HepG2 (cell line): ENCODE results near the gene LTB4R2. TPM values are rescaled to one million over a fixed set of nuclear protein-coding genes. Genes with fewer than 3 reads are reported as not detected.

Experiments
- ATAC-seq: fragments of 200-7000 bp; cut with Tn5 transposase; 3 replicates; pipeline ENCODE4 v1.9.1; 2020; ENCODE audit warnings: mild to moderate bottlenecking, moderate library complexity
- BruUV-seq: library from RNA; stranded (reverse); fragments of 400-500 nt; replicated peaks from 2 replicates; lab custom pipeline; 2021; lab: Mats Ljungman, UMichigan
- CTCF ChIA-PET: fragments of 300-600 bp; formaldehyde crosslinking; extraction: SDS; loops from one replicate; lab custom pipeline; 2021; ENCODE audit warnings: low total read pairs, inconsistent platforms, low intra/inter-chr PET ratio; lab: Yijun Ruan, JAX
- POLR2A ChIA-PET: fragments of 350-600 bp; sonication (Branson Sonifier 250); formaldehyde crosslinking; loops from one replicate; lab custom pipeline; 2020; ENCODE audit warnings: antibody characterized with exemption, inconsistent platforms; lab: Yijun Ruan, JAX
- DNase-seq: peaks from one replicate; pipeline ENCODE4 v3.0.0-alpha.2; 2015; ENCODE audit warnings: low spot score
- FAIRE-seq: peaks from 3 replicates; lab custom pipeline; 2011; peaks lifted over from hg19 to GRCh38; lab: Jason Lieb, UNC
- H2AFZ ChIP-seq: one replicate; pipeline ENCODE4 v1.6.1; 2011; ENCODE audit warnings: low read length, inconsistent platforms
- H3K27ac ChIP-seq: fragments of 300-600 bp; 3 replicates; pipeline ENCODE4 v1.8.0; 2011; ENCODE audit warnings: mixed run types, mild to moderate bottlenecking, mixed read lengths, low read length, inconsistent platforms; ENCODE audit not compliant: insufficient read depth; ENCODE audit errors: extremely low read length
- H3K27me3 ChIP-seq, 2 experiments: fragments of 200-600 bp in 1 of 2; 2 replicates in 1 of 2; 3 replicates in 1 of 2; pipeline versions ENCODE4 v1.6.0 to v1.8.0; 2011; ENCODE audit warnings: low read length in 2 of 2, mild to moderate bottlenecking in 2 of 2, moderate library complexity in 2 of 2, inconsistent platforms in 1 of 2; ENCODE audit not compliant: insufficient read depth in 2 of 2, control insufficient read depth in 1 of 2
- H3K36me3 ChIP-seq, 2 experiments: fragments of 200-600 bp in 1 of 2; replicated peaks in 1 of 2; 2 replicates in 1 of 2; 3 replicates in 1 of 2; pipeline versions ENCODE4 v1.5.1 to v1.8.0; 2011; ENCODE audit warnings: low read length in 2 of 2, inconsistent platforms in 1 of 2; ENCODE audit not compliant: insufficient read depth in 2 of 2, control insufficient read depth in 1 of 2
- H3K4me1 ChIP-seq: 2 replicates; pipeline ENCODE4 v1.5.1; 2012; ENCODE audit warnings: low read length, inconsistent platforms; ENCODE audit not compliant: insufficient read depth
- H3K4me2 ChIP-seq: 2 replicates; pipeline ENCODE4 v1.6.0; 2011; ENCODE audit warnings: low read depth, low read length, inconsistent platforms
- H3K4me3 ChIP-seq, 3 experiments: fragments of 200-600 bp in 1 of 3; sonication (generic), shearing (Covaris generic) in 1 of 3; replicated peaks in 1 of 3; 2 replicates each; pipeline ENCODE4 v1.5.1; 2011 to 2016; ENCODE audit warnings: low read length in 3 of 3, inconsistent platforms in 2 of 3, low read depth in 2 of 3, mild to moderate bottlenecking in 2 of 3, control low read depth in 1 of 3, mixed read lengths in 1 of 3; ENCODE audit not compliant: insufficient read depth in 1 of 3
- H3K79me2 ChIP-seq: one replicate; pipeline ENCODE4 v1.6.1; 2011; ENCODE audit warnings: low read length, inconsistent platforms; ENCODE audit not compliant: insufficient read depth
- H3K9ac ChIP-seq: 2 replicates; pipeline ENCODE4 v1.6.0; 2011; ENCODE audit warnings: mild to moderate bottlenecking, low read depth, low read length, inconsistent platforms; ENCODE audit not compliant: insufficient read depth
- H3K9me3 ChIP-seq: 2 replicates; pipeline ENCODE4 v1.5.1; 2012; ENCODE audit warnings: mild to moderate bottlenecking, low read length
- H4K20me1 ChIP-seq: 2 replicates; pipeline ENCODE4 v1.6.0; 2011; ENCODE audit warnings: inconsistent platforms, mild to moderate bottlenecking, low read length, moderate library complexity; ENCODE audit not compliant: insufficient read depth
- ARNT ChIP-seq: fragments of 450-650 bp; IDR thresholded peaks from 2 replicates; pipeline ENCODE4 v1.6.1; 2017
- HHEX ChIP-seq: IDR thresholded peaks from 2 replicates; pipeline ENCODE4 v1.6.1; 2016; ENCODE audit warnings: control low read depth
- KMT2B ChIP-seq: IDR thresholded peaks from 2 replicates; pipeline ENCODE4 v1.6.1; 2016; ENCODE audit warnings: missing genetic modification reagents, missing compliant biosample characterization
- MED13 ChIP-seq: sonication (generic); formaldehyde crosslinking; IDR thresholded peaks from 2 replicates; pipeline ENCODE4 v1.5.0; 2020; ENCODE audit warnings: missing genetic modification reagents
- MEIS2 ChIP-seq: sonication (generic); formaldehyde crosslinking; IDR thresholded peaks from 2 replicates; pipeline ENCODE4 v1.9.0; 2021; ENCODE audit warnings: mild to moderate bottlenecking, missing genetic modification reagents
- MIXL1 ChIP-seq: IDR thresholded peaks from 2 replicates; pipeline ENCODE4 v1.6.1; 2016
- NRL ChIP-seq: sonication (generic); formaldehyde crosslinking; IDR thresholded peaks from 2 replicates; pipeline ENCODE4 v1.5.0; 2020; ENCODE audit warnings: missing genetic modification reagents, mild to moderate bottlenecking, moderate library complexity, borderline replicate concordance
- POLR2AphosphoS2 ChIP-seq: IDR thresholded peaks from 2 replicates; pipeline ENCODE4 v1.6.1; 2011; ENCODE audit warnings: low read depth, low read length, improper control_type of control experiment
- SETDB1 ChIP-seq: sonication (generic); formaldehyde crosslinking; IDR thresholded peaks from 2 replicates; pipeline ENCODE4 v1.5.1; 2020; ENCODE audit warnings: missing genetic modification reagents, mild to moderate bottlenecking, borderline replicate concordance
- TARDBP ChIP-seq: sonication (generic); formaldehyde crosslinking; IDR thresholded peaks from 2 replicates; pipeline ENCODE4 v1.8.0; 2022; ENCODE audit warnings: mild to moderate bottlenecking, missing genetic modification reagents
- ZBTB20 ChIP-seq: sonication (generic); formaldehyde crosslinking; IDR thresholded peaks from 2 replicates; pipeline ENCODE4 v1.8.1; 2023; ENCODE audit warnings: missing genetic modification reagents, low read depth, mild to moderate bottlenecking, borderline replicate concordance
- ZKSCAN1 ChIP-seq: fragments of 150-350 bp; IDR thresholded peaks from 2 replicates; pipeline ENCODE4 v1.6.1; 2014; ENCODE audit warnings: low read length
- ZNF160 ChIP-seq: sonication (generic); formaldehyde crosslinking; IDR thresholded peaks from 2 replicates; pipeline ENCODE4 v1.8.0; 2022; ENCODE audit warnings: mild to moderate bottlenecking, inconsistent platforms, missing genetic modification reagents
- ZNF546 ChIP-seq: sonication (generic); formaldehyde crosslinking; conservative IDR thresholded peaks from 2 replicates; pipeline ENCODE4 v1.8.1; 2023; ENCODE audit warnings: mild to moderate bottlenecking, missing genetic modification reagents
- ZNF577 ChIP-seq: sonication (generic); formaldehyde crosslinking; IDR thresholded peaks from 2 replicates; pipeline ENCODE4 v1.4.0; 2020; ENCODE audit warnings: mild to moderate bottlenecking, low read depth, missing genetic modification reagents, borderline replicate concordance
- ZNF776 ChIP-seq: sonication (generic); formaldehyde crosslinking; IDR thresholded peaks from 2 replicates; pipeline ENCODE4 v1.4.0; 2020; ENCODE audit warnings: mild to moderate bottlenecking, missing genetic modification reagents
- ZNF781 ChIP-seq: sonication (generic); formaldehyde crosslinking; IDR thresholded peaks from 2 replicates; pipeline ENCODE4 v1.5.1; 2020; ENCODE audit warnings: borderline replicate concordance, mild to moderate bottlenecking, missing genetic modification reagents; ENCODE audit errors: not compliant biosample characterization
- ZSCAN21 ChIP-seq: sonication (generic); formaldehyde crosslinking; IDR thresholded peaks from 2 replicates; pipeline ENCODE4 v1.8.0; 2022; ENCODE audit warnings: mild to moderate bottlenecking, missing genetic modification reagents, moderate library complexity, borderline replicate concordance
- WGBS: methylation state at CpG from one replicate; pipeline ENCODE4 v1.1.6; 2017; ENCODE audit warnings: low lambda C conversion rate; 5-methylcytosine and 5-hydroxymethylcytosine counted together
- in situ Hi-C: cut with HindIII; loops from 2 replicates; pipeline ENCODE4 v1.10.0; 2017; ENCODE audit warnings: low pct_unique_long_range_greater_than_20kb; ENCODE audit not compliant: extremely low pct_ligation_motif_present
- intact Hi-C: fragments of 100-400 bp; cut with micrococcal nuclease; formaldehyde crosslinking; loops from one replicate; pipeline ENCODE4 v1.10.0; 2022; ENCODE audit not compliant: unreplicated experiment
- polyA plus RNA-seq, 8 experiments: library from polyadenylated mRNA; depleted of rRNA in 3 of 8; stranded (reverse) in 7 of 8; unstranded in 1 of 8; fragments of >200 nt; fragmentation: Illumina TruSeq in 4 of 8; extraction: Trizol in 4 of 8; gene quantifications; 2 replicates each; pipeline versions ENCODE4 v1.2.1 to v1.2.3, GENCODE V29; 2011 to 2016; ENCODE audit warnings: low read depth in 4 of 8, missing spikeins in 1 of 8, mixed read lengths in 1 of 8; ENCODE audit not compliant: insufficient read depth in 1 of 8
- total RNA-seq, 5 experiments: library from RNA; depleted of rRNA; stranded (reverse); fragments of >200 nt; fragmentation: Illumina TruSeq; extraction: Trizol; gene quantifications; 2 replicates each; pipeline ENCODE4 v1.2.3, GENCODE V29; 2016; ENCODE audit warnings: low read depth in 1 of 5
- TF ChIP-seq, protein P1 (sequence below): sonication (generic); formaldehyde crosslinking; IDR thresholded peaks from 2 replicates; pipeline ENCODE4 v1.4.0; 2020; ENCODE audit warnings: mild to moderate bottlenecking, low read depth, missing genetic modification reagents
- TF ChIP-seq, protein P2 (sequence below): sonication (generic); formaldehyde crosslinking; IDR thresholded peaks from 2 replicates; pipeline ENCODE4 v1.5.1; 2020; ENCODE audit warnings: mild to moderate bottlenecking, moderate library complexity, missing genetic modification reagents

Gene LTB4R2
- total and polyA plus RNA-seq, 2 of the 13 experiments (the other 11 are each of a cell fraction or from before 2014, with no cell fraction given): 3.9 to 6.9 TPM

DNA sequence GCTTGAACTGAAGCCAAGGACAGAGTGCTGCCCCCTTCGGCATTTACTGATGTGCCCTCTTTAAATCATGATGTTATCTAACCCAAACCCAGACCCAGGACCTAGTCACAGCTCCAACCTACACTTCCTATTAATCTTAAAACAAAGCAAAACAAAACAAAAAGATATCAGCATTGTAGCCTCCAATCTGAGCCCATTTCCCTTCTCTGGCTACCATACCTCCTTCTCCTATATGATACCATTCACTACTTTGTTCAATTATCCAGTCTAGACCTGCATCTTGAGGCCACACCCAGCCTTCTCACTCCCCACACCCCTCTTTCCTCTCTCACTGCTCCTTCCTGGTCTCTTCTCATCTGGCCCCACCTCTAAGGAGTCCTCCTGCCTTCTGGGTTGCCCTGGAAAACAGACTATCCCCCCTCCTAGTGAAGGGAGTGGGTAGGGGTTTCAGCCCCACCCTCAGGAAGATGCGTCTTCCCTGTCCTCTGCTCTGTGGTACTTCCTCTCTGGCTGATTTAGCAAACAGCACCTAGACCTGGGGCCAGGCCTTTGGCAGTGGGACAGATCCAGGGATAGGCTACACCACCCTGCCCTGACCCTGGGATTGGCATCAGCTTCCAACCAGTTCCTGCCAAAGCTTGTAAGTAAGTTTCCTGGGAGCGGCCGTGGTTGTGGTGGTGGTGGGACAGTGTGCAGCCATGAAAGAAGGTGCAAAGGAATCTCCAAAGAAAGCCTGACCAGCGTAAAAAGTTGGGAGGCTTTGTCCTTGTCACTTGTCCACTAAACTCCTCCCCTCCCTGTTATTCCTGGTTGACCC, 4.6 kb downstream of the LTB4R2 start:
- Histone ChIP-seq H3K4me1 (peaks cover 46% of the 10 kb centered on the region), H3K4me2 (peak overlapping the region; percentile 89), H3K27ac (peak overlapping the region; percentile 18), H3K79me2 (no peaks in the 10 kb centered on the region), H3K27me3 (peaks cover 4 to 29% of the 10 kb centered on the region in 2 experiments; a peak in 3 of 5 replicates), H3K36me3 (0 out of 5 replicates have a peak, but pooled peaks cover 0 to 1% of the 10 kb centered on the region in 2 experiments), H3K4me3 (peak overlapping the region in 1 of 3 experiments; percentile 73; a peak in 1 of 6 replicates), H4K20me1 (no peaks in the 10 kb centered on the region), H3K9me3 (no peaks in the 10 kb centered on the region), H3K9ac (no peak overlapping the region), H2AFZ (no peak overlapping the region)
- BruUV-seq: TSS peak; percentile 32
- FAIRE-seq (peak; percentile 42), DNase-seq (no peak), ATAC-seq (peak; percentile 6)
- ChIA-PET CTCF (no interaction called here), POLR2A (interaction anchor here (1.4 to 9.3 kb wide), 4 partner anchors 7 to 72 kb away, joined by 11 to 213 read pairs (median 41); partner anchors contain the start of genes CIDEB, DHRS1, NOP9 and RABGGTA)
- intact Hi-C loops: no loop called here
- 83% methylated on average over 5 of the region's 5 CpGs for WGBS
- in situ Hi-C loops: no loop called here
- TF ChIP-seq ARNT (no peak), NRL (CRISPR knock-in tag) (peak; percentile 75), ZNF776 (CRISPR knock-in tag) (no peak), ZKSCAN1 (no peak), MEIS2 (CRISPR knock-in tag) (0 out of 2 replicates have a peak, but pooled peaks have one; percentile 12), TARDBP (0 out of 2 replicates have a peak, but pooled peaks have one; percentile 8), SETDB1 (CRISPR knock-in tag) (peak; percentile 75; the same call in 1 of the 2 replicates), KMT2B (CRISPR knock-in tag) (no peak), ZNF781 (CRISPR knock-in tag) (peak; percentile 42), POLR2AphosphoS2 (no peak), ZNF577 (CRISPR knock-in tag) (no peak), MIXL1 (CRISPR knock-in tag) (no peak), HHEX (CRISPR knock-in tag) (no peak), ZNF160 (0 out of 2 replicates have a peak, but pooled peaks have one; percentile 12), ZSCAN21 (CRISPR knock-in tag) (peak; percentile 28; the same call in 1 of the 2 replicates), MED13 (CRISPR knock-in tag) (no peak), ZBTB20 (peak; percentile 43; the same call in 1 of the 2 replicates), ZNF546 (CRISPR knock-in tag) (0 out of 2 replicates have a peak, but pooled peaks have one; percentile 26)
- TF ChIP-seq, protein P1, sequence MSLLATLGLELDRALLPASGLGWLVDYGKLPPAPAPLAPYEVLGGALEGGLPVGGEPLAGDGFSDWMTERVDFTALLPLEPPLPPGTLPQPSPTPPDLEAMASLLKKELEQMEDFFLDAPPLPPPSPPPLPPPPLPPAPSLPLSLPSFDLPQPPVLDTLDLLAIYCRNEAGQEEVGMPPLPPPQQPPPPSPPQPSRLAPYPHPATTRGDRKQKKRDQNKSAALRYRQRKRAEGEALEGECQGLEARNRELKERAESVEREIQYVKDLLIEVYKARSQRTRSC (CRISPR knock-in tag): no peak
- TF ChIP-seq, protein P2, sequence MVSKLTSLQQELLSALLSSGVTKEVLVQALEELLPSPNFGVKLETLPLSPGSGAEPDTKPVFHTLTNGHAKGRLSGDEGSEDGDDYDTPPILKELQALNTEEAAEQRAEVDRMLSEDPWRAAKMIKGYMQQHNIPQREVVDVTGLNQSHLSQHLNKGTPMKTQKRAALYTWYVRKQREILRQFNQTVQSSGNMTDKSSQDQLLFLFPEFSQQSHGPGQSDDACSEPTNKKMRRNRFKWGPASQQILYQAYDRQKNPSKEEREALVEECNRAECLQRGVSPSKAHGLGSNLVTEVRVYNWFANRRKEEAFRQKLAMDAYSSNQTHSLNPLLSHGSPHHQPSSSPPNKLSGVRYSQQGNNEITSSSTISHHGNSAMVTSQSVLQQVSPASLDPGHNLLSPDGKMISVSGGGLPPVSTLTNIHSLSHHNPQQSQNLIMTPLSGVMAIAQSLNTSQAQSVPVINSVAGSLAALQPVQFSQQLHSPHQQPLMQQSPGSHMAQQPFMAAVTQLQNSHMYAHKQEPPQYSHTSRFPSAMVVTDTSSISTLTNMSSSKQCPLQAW: peak; percentile 28; the same call in 1 of the 2 replicates
